CD4-positive, alpha-beta T cell treated with Interleukin-15 for 4 hours (primary cell): ENCODE data around the gene SRP9.
"Not testable (repeated sequence)": the region's sequence is repeated elsewhere in the genome, so short reads cannot be mapped to it uniquely, and the experiment has no call there.

ENCODE experiments used
- DNase-seq: peaks from one replicate; pipeline ENCODE4 v3.0.0-alpha.2; 2020; ENCODE audit warnings: low spot score

Gene SRP9

DNA sequence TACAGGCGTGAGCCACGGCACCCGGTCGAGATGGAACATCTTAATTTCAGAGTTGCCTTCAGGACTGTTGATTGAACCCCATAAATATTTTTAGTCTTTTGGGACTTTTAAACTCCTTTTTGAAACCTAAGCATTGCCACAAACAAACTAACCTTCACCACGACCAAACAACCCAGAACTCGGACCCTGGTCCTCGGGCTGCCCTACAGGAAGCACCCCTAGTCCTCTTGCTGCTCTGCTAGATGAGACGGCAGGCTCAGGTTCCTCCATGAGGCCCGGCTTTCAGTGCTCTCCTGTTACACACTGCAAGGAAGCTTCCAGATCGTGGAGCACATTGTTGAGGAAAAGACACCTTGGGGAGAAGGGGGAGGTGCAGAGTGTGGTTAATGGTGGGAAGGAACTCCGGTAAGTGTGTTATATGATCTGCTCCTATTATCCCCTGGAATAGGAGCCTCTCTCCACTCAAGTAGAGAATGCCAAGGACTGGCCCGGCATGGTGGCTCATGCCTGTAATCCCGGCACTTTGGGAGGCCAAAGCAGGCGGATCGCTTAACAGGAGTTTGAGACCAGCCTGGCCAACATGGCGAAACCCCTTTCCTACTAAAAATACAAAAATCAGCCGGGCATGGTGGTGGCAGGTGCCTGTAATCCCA is 38.0 kb downstream of the SRP9 start:
- DNase-seq: no peak

DNA sequence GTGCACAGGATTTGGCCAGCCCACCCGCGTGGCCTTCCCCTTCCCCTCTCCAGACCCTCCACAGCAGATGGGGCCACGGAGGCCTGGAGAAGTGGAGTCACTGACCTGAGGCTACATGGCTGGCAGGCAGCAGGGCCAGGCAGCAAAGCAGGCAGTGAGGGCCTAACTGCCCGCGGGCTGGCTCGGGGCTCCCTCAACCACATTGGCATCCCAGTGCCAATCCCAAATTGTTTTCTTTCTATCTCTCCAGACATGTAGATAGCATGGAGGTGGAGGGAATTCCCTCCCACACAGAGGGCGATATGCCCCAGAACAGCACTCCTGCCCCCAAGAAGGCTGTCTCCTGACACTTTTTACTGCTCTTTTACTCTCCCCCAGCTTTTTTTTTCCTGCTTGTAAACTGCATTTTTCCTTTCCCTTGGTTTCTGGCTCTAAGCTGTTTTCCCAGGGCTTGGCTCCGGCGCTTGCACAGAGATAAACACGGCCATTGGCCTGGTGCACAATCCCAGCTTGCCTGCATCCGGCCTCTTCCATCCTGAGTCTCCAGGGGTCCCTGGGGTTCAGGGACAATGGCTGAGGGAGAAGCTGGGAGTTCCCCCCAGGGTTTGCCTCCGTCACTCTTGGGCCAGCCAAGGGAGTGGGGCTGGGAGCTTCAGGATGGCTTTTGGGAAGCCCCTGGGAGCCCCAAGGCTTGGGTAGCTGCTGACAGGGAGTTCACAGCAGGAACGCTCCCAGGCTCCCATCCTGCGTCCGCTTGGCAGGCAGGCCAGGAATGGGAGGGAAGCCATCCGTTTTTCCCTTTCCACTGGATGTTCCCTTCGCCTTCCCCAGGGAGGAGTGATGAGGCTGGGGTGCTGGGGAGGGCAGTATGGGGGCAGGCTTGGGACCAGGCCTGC is 39.3 kb downstream of the SRP9 start:
- DNase-seq: no peak

DNA sequence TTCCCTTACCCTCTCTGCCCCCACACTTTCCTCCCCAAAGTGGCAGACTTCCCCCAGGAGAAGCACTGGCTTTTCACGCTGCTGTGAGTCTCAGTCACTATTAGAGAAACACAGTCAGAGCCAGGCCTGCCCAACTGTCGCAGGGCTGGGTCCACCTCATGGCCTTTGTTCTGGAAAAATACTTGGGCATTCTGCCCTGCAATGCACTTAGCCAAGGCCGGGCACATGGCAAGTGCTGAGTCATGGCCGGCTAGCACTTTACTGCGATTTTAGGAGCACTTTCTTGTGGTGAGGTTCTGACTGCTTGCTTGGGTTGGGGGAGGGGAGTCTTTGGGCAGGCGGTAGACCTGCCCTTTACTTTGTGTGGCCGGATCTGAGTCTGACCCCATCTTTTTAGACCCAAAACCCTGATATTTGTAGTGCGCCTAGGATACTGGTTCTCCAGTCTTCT is 40.0 kb downstream of the SRP9 start:
- DNase-seq: no peak

DNA sequence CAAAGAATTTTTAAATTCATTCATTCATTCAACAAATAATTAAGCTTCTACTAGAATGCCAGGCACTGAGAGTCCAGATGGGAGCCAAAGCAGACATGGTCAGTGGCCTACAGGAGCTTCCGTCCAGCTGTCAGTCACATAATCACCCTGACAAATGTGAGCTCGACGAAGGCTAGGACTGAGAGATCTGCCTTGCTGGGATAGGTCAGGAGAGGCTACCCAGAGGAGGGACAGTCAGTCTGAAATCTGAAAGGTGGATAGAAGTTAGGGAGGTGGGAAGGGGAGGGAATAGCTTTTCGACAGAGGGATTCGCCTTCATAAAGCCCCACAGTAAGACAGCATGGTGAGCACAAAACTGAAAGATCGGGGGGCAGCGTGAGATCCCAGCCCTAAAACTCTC is 40.6 kb downstream of the SRP9 start:
- DNase-seq: no peak

DNA sequence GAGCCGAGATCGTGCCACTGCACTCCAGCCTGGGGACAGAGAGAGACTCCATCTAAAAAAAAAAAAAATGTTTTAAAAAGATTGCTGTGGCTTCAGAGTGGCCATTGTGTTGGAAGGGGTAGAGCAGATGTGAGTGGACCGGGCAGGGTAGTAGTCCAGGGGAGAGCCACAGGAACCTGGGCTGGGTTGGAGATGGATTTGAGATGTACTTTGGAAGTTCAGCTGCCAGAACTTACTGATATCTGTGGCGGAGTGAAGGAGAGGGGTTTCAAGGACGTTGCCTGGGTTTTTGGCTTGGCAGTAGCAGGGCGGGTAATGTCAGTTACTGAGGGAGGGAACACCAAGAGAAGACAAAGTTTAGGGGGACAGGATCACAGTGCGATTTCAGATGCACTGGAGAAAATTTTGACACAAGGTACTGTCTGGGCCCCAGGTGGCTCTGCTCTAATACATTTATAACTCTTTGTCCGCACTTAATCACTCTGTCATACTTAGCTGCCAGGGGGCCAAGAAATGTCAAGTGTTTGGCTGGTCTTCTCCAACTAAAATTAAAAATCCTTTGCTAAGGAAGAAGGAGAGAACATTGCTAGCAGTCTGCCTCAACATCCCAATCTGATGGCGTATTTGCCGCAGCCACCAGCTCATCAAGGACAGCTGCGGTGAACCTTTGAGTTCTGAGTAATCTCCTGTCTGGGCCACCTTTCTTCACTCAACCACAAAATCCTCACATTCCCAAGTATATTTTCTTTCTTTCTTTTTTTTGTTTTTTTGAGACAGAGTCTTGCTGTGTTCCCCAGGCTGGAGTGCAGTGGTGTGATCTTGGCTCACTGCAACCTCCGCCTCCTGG is 41.9 kb downstream of the SRP9 start:
- no peak for DNase-seq

DNA sequence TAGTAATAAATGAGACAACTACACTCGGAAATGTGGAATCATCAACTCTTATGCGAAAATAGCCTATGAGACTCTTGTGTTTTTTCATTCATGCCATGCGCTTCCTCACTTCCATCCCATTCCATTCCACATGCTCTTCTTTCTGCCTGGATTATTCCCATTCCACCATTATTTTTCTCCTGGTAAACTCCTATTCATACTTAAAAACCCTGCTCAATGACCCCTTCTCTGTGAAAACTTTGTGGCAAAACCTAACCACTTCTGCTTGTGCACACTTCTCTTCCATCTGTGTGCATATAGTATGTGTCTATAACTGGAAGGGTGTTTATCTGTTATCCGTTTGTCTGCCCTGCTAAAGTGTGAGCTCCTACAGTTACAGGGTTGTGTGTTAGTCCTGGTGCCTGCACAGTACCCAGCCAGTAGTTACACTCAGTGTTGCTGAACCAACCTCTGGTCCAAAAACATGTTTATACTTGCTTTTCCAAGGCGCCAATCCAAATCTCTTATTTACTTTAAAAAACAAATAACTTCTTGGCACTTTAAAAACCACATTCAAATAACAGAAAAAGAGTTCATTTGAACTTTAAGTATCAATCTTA is 43.0 kb downstream of the SRP9 start:
- no peak for DNase-seq

DNA sequence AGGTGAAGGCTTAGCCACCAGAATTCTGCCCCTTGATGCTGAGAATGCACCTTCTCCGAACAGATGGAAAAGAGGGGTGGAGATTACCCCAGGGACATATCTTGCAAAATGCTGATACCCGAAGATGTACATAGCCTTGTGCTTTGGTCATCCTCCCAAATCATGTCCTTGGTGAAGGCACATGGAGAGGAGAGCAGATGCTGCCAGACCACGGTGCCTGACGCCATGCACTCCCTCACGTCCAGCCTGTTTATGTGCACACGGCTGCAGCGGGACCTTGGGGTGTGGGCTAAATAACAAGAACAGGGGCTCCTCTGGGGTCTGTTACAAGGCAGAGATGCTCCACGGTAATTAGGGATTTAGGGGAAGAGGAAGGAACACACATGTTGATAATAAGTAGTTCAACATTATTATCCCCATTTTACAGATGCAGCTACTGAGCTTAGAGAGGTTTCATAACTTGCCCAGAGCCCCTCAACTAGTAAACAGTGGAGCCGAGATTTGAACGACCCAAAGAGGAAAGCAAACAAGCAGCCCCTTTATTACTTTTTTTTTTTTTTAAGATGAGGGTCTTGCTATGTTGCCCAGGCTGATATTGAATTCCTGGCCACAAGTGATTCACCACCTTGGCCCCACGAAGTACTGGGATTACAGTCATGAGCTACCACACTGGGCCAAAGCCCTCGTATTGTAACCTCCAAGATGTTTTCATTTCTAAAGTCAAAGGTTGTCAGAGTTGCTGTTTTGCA is 45.2 kb downstream of the SRP9 start:
- no peak for DNase-seq

DNA sequence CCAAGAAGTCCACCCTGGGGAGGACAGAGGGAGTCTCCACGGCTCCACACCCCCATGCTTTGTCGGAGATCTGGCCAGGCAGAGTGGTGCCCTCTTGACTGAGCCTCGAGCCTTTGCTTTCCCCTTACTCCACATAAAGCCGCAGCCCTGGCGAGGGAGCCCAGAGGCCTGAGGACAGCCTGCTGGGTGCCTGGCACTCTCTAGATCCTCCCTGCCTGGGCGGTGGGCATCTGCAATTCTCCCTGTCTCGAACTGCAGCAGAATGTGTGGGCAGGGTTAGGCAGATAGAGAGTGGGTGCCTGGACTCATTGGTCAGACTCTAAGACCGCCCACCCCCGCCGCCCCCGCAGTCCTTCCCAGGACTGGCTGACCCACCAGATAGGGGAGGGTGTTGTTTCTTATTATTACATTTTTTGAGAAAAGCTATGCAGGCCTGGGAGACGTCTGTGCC is 46.2 kb downstream of the SRP9 start:
- no peak for DNase-seq

DNA sequence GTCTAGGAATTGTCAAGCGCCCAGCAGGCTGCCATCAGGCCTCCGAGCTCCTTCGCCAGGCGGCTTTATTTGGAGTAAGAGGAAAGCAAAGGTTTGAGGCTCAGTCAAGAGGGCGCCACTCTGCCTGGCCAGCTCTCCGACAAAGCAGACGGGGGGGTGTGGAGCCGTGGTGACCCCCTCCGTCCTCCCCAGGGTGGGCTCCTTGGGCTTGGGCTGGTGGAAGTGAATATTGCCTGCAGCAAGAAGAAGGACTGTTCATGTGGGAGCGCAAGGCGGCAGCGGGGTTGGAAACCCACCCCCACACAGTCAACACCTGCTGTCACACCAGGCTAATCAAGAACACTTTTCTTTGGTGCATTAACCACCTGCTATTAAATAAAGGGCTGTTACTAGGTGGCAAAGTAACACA is 46.9 kb downstream of the SRP9 start:
- no peak for DNase-seq

DNA sequence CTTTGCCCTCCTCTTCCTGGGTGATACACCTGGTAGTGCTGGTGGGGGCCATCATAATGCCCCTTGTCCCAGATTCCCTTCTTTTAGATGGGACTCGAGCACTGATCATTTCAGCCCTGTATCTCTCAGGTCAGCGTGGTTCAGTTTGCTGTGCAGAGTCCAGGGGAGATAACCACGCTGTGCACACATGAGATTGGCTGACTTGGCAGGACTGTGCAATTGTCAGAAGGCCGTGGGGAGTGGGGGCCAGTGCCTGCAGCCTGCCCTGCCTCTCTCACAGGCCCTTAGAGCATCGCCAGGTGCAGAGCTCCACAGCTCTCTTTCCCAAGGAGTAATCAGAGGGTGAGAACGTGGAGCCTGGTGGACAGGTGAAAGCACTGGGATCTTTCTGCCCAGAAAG is 47.5 kb downstream of the SRP9 start:
- DNase-seq: no peak

DNA sequence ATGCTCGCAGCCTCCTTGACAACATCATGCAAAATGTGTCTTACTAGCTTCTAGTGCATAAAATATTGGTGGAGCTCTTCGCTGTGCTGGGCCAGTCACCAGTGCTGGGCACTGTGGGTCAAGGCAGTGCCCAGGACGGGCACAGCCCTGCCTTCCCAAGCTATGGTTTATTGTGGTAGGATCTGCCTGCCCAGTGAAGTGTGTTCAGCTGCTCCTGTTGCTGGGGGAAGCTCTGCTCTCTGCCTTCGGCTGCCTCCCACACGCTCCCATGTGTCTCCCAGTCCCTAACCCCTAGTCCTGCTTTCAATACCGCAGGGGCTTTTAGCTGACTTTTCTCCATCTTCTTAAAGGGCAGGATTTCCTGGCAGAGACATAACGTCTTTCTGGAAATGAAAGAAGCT is 48.0 kb downstream of the SRP9 start:
- DNase-seq: no peak

DNA sequence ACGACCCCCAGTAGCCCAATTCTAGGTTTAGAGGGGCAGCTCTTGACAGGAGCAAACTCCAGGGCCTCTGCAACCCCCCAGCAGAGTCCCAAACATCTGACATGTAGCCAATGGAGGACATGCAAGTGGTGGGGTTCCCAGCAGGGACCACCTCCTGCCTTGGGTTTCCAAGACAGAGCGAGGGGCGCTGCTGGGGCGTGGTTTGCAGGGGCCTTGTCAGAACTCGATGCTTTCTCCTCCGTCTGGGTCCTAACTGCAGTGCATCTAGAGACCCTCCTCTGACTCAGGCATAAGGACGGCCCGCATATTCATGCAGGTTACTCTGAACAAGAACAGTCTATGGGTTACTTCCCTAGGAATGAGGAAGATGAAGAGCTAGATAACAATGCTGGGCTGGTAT is 49.5 kb downstream of the SRP9 start:
- no peak for DNase-seq

DNA sequence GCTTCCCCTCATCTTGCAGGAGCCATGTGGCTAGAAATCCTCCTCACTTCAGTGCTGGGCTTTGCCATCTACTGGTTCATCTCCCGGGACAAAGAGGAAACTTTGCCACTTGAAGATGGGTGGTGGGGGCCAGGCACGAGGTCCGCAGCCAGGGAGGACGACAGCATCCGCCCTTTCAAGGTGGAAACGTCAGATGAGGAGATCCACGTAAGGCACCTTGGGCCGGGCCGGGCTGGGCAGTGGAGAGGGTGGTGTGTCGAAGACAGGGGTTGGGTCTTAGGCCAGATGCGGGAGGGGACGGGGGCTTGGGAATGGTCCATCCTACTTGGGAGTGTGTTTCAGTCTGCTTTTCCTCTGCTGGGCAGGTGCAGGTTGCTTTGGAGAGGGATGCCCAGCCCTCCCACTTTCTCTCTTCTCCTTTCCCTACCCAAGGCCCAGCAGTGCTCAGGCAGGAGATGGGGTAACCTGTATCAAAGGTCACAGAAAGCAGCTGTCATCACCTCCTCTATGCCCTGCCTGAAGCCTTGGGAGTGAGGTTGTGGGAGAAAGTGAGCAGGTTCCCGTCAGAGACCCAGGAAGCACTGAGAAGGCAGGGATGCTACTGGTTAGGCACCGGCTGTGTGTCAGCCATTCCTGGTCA is 51.2 kb downstream of the SRP9 start:
- no peak for DNase-seq

DNA sequence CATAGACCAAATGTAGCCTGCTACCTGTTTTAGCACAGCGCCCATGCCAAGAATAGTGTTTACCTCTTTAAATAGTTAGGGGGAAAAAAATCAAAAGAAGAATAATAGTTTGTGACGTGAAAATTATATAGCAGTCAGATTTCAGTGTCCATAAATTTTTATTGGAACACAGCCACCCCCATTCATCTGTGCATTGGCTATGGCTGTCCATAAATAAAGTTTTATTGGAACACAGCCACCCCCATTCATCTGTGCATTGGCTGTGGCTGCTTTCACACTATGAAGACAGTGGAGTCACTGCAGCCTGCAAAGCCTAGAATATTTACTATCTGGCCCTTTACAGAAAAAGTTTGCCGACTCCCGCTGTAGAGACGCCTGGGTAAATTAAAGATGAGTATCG is 53.2 kb downstream of the SRP9 start:
- no peak for DNase-seq

DNA sequence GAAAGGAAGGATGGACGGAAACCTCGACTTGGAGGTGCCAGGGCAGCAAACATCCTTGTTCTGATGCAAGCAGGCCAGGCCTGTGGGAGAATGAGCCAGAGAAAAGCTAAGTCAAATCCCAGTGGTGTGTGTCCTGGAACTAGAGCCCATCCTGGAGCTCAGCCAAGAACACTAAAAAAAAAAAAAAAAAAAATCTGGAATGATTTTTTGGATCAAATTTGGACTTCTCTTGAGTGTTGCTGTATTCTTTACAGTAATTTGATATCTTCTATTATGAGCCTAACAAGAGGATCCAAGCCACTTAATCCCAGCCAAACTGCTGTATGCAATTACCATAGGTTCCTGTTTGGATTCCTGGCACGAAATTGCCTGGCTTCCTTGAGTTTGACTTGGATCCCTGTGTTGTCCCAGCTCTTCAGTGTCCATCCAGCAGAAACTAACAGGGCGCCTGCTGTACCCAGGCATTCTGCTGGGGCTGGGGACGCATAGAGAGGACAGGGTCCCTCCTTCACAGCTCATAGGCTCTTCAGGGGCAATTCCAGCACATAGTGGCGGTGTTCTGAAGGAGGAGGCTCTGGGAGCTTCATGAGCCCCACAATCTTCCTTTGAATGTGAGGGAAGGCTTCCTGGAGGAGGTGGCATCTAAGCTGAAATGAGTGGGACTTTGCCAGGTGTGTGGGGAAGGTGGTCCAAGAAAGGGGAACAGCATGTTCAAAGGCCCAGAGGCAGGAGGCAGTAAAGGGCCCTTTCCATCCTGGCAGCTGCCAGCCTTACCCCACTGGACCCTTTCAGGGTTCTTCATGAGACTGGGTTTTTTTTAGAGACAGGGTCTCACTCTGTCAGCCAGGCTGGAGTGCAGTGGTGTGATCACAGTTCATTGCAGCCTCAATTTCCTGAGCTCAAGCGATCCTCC is 57.0 kb downstream of the SRP9 start:
- DNase-seq: no peak

DNA sequence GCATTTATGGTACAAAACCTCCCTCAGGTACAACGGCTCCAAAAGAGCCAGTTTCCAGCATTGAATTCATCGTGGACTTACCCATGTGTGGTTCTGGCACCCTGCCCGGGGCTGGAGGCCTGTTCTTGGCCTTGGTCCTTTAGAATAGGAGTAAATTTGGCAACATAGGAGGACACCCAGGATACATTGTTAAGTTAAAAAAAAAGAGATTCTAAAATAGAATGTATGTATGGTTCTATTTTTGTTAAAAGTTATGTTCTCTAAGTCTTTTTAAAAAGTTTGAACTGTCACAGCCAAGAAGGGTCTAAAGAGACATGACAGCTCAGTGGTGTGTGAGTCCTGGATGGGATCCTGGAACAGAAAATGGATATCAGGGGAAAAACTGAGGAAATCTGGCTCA is 58.2 kb downstream of the SRP9 start:
- DNase-seq: no peak

DNA sequence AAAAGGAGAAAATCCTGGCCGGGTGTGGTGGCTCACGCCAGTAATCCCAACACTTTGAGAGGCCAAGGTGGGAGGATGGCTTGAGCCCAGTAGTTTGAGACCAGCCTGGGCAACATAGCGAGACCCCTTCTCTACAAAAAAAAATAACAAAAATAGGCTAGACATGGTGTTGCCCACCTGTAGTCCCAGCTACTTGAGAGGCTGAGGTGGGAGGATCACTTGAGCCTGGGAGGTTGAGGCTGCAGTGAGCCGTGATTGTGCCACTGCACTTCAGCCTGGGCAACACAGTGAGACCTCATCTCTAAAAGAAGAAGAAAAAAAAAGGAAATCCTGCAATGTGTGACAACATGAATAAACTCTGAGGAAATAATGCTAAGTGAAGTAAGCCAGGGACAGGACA is 58.7 kb downstream of the SRP9 start:
- DNase-seq: not testable (repeated sequence)

DNA sequence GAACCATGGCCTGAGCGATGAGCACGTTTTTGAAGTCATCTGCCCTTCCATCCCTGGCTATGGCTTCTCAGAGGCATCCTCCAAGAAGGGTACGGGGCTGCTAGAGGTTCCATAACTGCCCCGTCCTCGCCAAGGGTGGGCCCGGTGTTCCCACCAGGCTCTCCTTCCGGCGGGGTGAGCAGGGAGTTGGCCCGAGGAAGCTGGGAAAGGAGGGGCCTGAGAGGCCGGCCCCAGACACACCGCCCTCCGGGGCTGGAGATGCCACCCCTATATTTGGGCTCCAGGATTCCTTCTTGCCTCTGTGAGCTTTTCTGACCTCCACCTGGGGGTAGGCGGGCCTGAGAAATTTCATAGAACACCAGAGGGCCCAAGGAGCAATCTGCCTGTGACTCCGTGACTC is 61.2 kb downstream of the SRP9 start:
- DNase-seq: no peak
